ENCODE results near the gene CCDC78.

The CCDC78 gene

GRCh38 chr16:678209-678857 is 47.9 kb downstream of the CCDC78 start:
- Histone ChIP-seq H3F3A (ENCODE audit: insufficient read depth) (peaks cover 9% of the 10 kb centered on the region; the same call in 1 of the 2 replicates), H3K9ac (ENCODE audit: low read length) (no peak overlapping the region), H2AFZ (ENCODE audit: low read depth, low read length, severe bottlenecking) (no peak overlapping the region), H3K4me3 (ENCODE audit: insufficient read depth, low read length, poor library complexity, severe bottlenecking) (no peak overlapping the region), H3K27ac (ENCODE audit: low read depth, low read length) (no peak overlapping the region), H4K20me1 (ENCODE audit: low read depth, low read length) (no peaks in the 10 kb centered on the region), H3K27me3 (ENCODE audit: low read length) (no peaks in the 10 kb centered on the region), H3K36me3 (ENCODE audit: low read length) (no peaks in the 10 kb centered on the region), H3K79me2 (ENCODE audit: insufficient read depth, low read length) (peaks cover 23% of the 10 kb centered on the region; the same call in 1 of the 2 replicates), H3K4me2 (ENCODE audit: low read depth, low read length, poor library complexity, severe bottlenecking) (no peak overlapping the region), H3K9me2 (replicated peaks; ENCODE audit: insufficient read depth, low read length) (no peaks in the 10 kb centered on the region), H3K9me3 (ENCODE audit: insufficient read depth, low read length) (no peaks in the 10 kb centered on the region)
- TF ChIP-seq CTCF (IDR thresholded peaks at IDR 0.05; ENCODE audit: insufficient read depth, low read length, poor library complexity, severe bottlenecking) (no peak), EZH2phosphoT487 (conservative IDR thresholded peaks at IDR 0.05; ENCODE audit: low read length) (no peak)

- H3K27ac ChIP-seq (ENCODE audit: low read depth, low read length): no peak overlapping the region
- no peaks in the 10 kb centered on the region for H3K9me3 ChIP-seq (ENCODE audit: insufficient read depth, low read length)
- H3K27me3 ChIP-seq (ENCODE audit: low read length): no peaks in the 10 kb centered on the region
- H3K79me2 ChIP-seq (ENCODE audit: insufficient read depth, low read length): peaks cover 16% of the 10 kb centered on the region; the same call in 1 of the 2 replicates
- no peak overlapping the region for H3K4me2 ChIP-seq (ENCODE audit: low read depth, low read length, poor library complexity, severe bottlenecking)
- no peak overlapping the region for H2AFZ ChIP-seq (ENCODE audit: low read depth, low read length, severe bottlenecking)
- peaks cover 9% of the 10 kb centered on the region; the same call in 1 of the 2 replicates for H3F3A ChIP-seq (ENCODE audit: insufficient read depth)
- no peaks in the 10 kb centered on the region for H4K20me1 ChIP-seq (ENCODE audit: low read depth, low read length)
- no peaks in the 10 kb centered on the region for H3K9me2 ChIP-seq (replicated peaks; ENCODE audit: insufficient read depth, low read length)
- H3K36me3 ChIP-seq (ENCODE audit: low read length): no peaks in the 10 kb centered on the region
- TF ChIP-seq CTCF (IDR thresholded peaks at IDR 0.05; ENCODE audit: insufficient read depth, low read length, poor library complexity, severe bottlenecking) (no peak), EZH2phosphoT487 (conservative IDR thresholded peaks at IDR 0.05; ENCODE audit: low read length) (no peak)
- H3K4me3 ChIP-seq (ENCODE audit: insufficient read depth, low read length, poor library complexity, severe bottlenecking): no peak overlapping the region
- H3K9ac ChIP-seq (ENCODE audit: low read length): no peak overlapping the region
Measured at GRCh38 chr16:677316-678190, 48.7 kb downstream of the CCDC78 start.

GRCh38 chr16:676913-677312 is 49.3 kb downstream of the CCDC78 start:
- no peaks in the 10 kb centered on the region for H4K20me1 ChIP-seq (ENCODE audit: low read depth, low read length)
- H3K36me3 ChIP-seq (ENCODE audit: low read length): no peaks in the 10 kb centered on the region
- no peak for TF ChIP-seq EZH2phosphoT487 (conservative IDR thresholded peaks at IDR 0.05; ENCODE audit: low read length)
- no peak for TF ChIP-seq CTCF (IDR thresholded peaks at IDR 0.05; ENCODE audit: insufficient read depth, low read length, poor library complexity, severe bottlenecking)
- no peak overlapping the region for H3K9ac ChIP-seq (ENCODE audit: low read length)
- H3K4me2 ChIP-seq (ENCODE audit: low read depth, low read length, poor library complexity, severe bottlenecking): no peak overlapping the region
- H3K27ac ChIP-seq (ENCODE audit: low read depth, low read length): no peak overlapping the region
- H3K4me3 ChIP-seq (ENCODE audit: insufficient read depth, low read length, poor library complexity, severe bottlenecking): no peak overlapping the region
- H3K79me2 ChIP-seq (ENCODE audit: insufficient read depth, low read length): peaks cover 11% of the 10 kb centered on the region; the same call in 1 of the 2 replicates
- no peaks in the 10 kb centered on the region for H3K27me3 ChIP-seq (ENCODE audit: low read length)
- H2AFZ ChIP-seq (ENCODE audit: low read depth, low read length, severe bottlenecking): no peak overlapping the region
- peaks cover 9% of the 10 kb centered on the region; the same call in 1 of the 2 replicates for H3F3A ChIP-seq (ENCODE audit: insufficient read depth)
- no peaks in the 10 kb centered on the region for H3K9me2 ChIP-seq (replicated peaks; ENCODE audit: insufficient read depth, low read length)
- no peaks in the 10 kb centered on the region for H3K9me3 ChIP-seq (ENCODE audit: insufficient read depth, low read length)
